BE2C (cell line): ENCODE data around the gene TOX3.

Experiments
- DNase-seq: peaks from one replicate; pipeline ENCODE4 v3.0.0-alpha.2; 2020
- H3K27me3 ChIP-seq: fragments of 250-450 bp; sonication (Bioruptor Pico); 2 replicates; pipeline ENCODE4 v1.5.1; 2020; ENCODE audit warnings: mild to moderate bottlenecking
- H3K36me3 ChIP-seq: fragments of 250-450 bp; sonication (Bioruptor Pico); 2 replicates; pipeline ENCODE4 v1.5.1; 2020; ENCODE audit warnings: mild to moderate bottlenecking
- H3K4me1 ChIP-seq: fragments of 250-450 bp; sonication (Bioruptor Pico); 2 replicates; pipeline ENCODE4 v1.5.1; 2020
- H3K4me3 ChIP-seq: 2 replicates; pipeline ENCODE4 v1.5.1; 2011; ENCODE audit warnings: low read depth, low read length
- H3K9me3 ChIP-seq: fragments of 250-450 bp; sonication (Bioruptor Pico); 2 replicates; pipeline ENCODE4 v1.5.1; 2020
- TF ChIP-seq, protein P1 (sequence below): IDR thresholded peaks from 2 replicates; pipeline ENCODE4 v1.5.1; 2012; ENCODE audit warnings: mild to moderate bottlenecking, low read depth, low read length

Gene TOX3

GRCh38 chr16:52474679-52475078, 72.3 kb downstream of the TOX3 start:
- Histone ChIP-seq H3K4me1 (no peaks in the 10 kb centered on the region), H3K4me3 (no peak overlapping the region), H3K9me3 (no peaks in the 10 kb centered on the region), H3K27me3 (no peaks in the 10 kb centered on the region), H3K36me3 (no peaks in the 10 kb centered on the region)
- no peak for DNase-seq
- TF ChIP-seq, protein P1, sequence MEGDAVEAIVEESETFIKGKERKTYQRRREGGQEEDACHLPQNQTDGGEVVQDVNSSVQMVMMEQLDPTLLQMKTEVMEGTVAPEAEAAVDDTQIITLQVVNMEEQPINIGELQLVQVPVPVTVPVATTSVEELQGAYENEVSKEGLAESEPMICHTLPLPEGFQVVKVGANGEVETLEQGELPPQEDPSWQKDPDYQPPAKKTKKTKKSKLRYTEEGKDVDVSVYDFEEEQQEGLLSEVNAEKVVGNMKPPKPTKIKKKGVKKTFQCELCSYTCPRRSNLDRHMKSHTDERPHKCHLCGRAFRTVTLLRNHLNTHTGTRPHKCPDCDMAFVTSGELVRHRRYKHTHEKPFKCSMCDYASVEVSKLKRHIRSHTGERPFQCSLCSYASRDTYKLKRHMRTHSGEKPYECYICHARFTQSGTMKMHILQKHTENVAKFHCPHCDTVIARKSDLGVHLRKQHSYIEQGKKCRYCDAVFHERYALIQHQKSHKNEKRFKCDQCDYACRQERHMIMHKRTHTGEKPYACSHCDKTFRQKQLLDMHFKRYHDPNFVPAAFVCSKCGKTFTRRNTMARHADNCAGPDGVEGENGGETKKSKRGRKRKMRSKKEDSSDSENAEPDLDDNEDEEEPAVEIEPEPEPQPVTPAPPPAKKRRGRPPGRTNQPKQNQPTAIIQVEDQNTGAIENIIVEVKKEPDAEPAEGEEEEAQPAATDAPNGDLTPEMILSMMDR, result no peak

- TF ChIP-seq, protein P1, result no peak
- H3K36me3 ChIP-seq, result no peaks in the 10 kb centered on the region
- H3K4me1 ChIP-seq, result no peaks in the 10 kb centered on the region
- no peak for DNase-seq
- H3K27me3 ChIP-seq, result no peaks in the 10 kb centered on the region
- H3K4me3 ChIP-seq, result no peak overlapping the region
- no peaks in the 10 kb centered on the region for H3K9me3 ChIP-seq
These were observed 73.8 kb downstream of the TOX3 start for GRCh38 chr16:52473096-52473495.

GRCh38 chr16:52471650-52472370, 75.1 kb downstream of the TOX3 start:
- no peaks in the 10 kb centered on the region for H3K36me3 ChIP-seq
- H3K4me3 ChIP-seq, result no peak overlapping the region
- no peaks in the 10 kb centered on the region for H3K9me3 ChIP-seq
- no peaks in the 10 kb centered on the region for H3K27me3 ChIP-seq
- TF ChIP-seq, protein P1, result no peak
- no peaks in the 10 kb centered on the region for H3K4me1 ChIP-seq
- DNase-seq, result no peak

- Histone ChIP-seq H3K4me1 (0 out of 2 replicates have a peak, but pooled peaks cover 2% of the 10 kb centered on the region), H3K27me3 (no peaks in the 10 kb centered on the region), H3K9me3 (no peaks in the 10 kb centered on the region), H3K36me3 (no peaks in the 10 kb centered on the region), H3K4me3 (no peak overlapping the region)
- TF ChIP-seq, protein P1, result no peak
- no peak for DNase-seq
These were observed 76.4 kb downstream of the TOX3 start for GRCh38 chr16:52470585-52470984.

GRCh38 chr16:52469775-52470174, 77.2 kb downstream of the TOX3 start:
- Histone ChIP-seq H3K4me1 (0 out of 2 replicates have a peak, but pooled peaks cover 2% of the 10 kb centered on the region), H3K9me3 (no peaks in the 10 kb centered on the region), H3K4me3 (no peak overlapping the region), H3K36me3 (no peaks in the 10 kb centered on the region), H3K27me3 (no peaks in the 10 kb centered on the region)
- TF ChIP-seq, protein P1, result no peak
- no peak for DNase-seq

- DNase-seq, result no peak
- Histone ChIP-seq H3K4me3 (no peak overlapping the region), H3K9me3 (no peaks in the 10 kb centered on the region), H3K27me3 (no peaks in the 10 kb centered on the region), H3K36me3 (no peaks in the 10 kb centered on the region), H3K4me1 (0 out of 2 replicates have a peak, but pooled peaks cover 2% of the 10 kb centered on the region)
- TF ChIP-seq, protein P1, result no peak
These were observed 77.9 kb downstream of the TOX3 start for GRCh38 chr16:52469091-52469490.
